ENCODE data around the gene TBL1X. TPM values are rescaled to one million over a fixed set of nuclear protein-coding genes. Genes with fewer than 3 reads are reported as not detected.
A peak's percentile ranks its signal among the peaks of the same experiment; 100 is the strongest.

TBL1X gene
- total and polyA plus RNA-seq, 2 of the 4 experiments (the other 2 are of a cell fraction), result 16.2 to 20.8 TPM

- Histone ChIP-seq H3K36me3 (ENCODE audit: control insufficient read depth, insufficient read depth, low read length) (peaks cover 1% of the 10 kb centered on the region), H2BK120ac (ENCODE audit: low read depth, low read length) (no peak overlapping the region), H4K5ac (ENCODE audit: low read depth, low read length) (no peak overlapping the region), H3K56ac (ENCODE audit: extremely low read depth, insufficient read depth, low read length) (0 out of 2 replicates have a peak overlapping the region, but pooled peaks have one; percentile 18), H3K9me1 (ENCODE audit: insufficient read depth, low read length) (no peaks in the 10 kb centered on the region), H3K27me3 (ENCODE audit: control insufficient read depth, insufficient read depth, low read length) (no peaks in the 10 kb centered on the region), H2BK15ac (ENCODE audit: low read depth, low read length) (no peak overlapping the region), H2AK5ac (ENCODE audit: low read depth, low read length) (no peak overlapping the region), H3K9ac (ENCODE audit: low read depth, low read length) (peak overlapping the region; percentile 94), H3K14ac (replicated peaks; ENCODE audit: low read depth, low read length) (0 out of 2 replicates have a peak overlapping the region, but pooled peaks have one; percentile 4), H2BK5ac (ENCODE audit: low read depth, low read length, poor library complexity, severe bottlenecking) (no peak overlapping the region), H2AK9ac (replicated peaks; ENCODE audit: low read depth, low read length, poor library complexity) (peak overlapping the region; percentile 79), H3K4me1 (ENCODE audit: control insufficient read depth, insufficient read depth, low read length) (peaks cover 7% of the 10 kb centered on the region), H2AFZ (replicated peaks; ENCODE audit: low read length, poor library complexity) (no peak overlapping the region), H3K4ac (ENCODE audit: low read depth, low read length) (peak overlapping the region; percentile 83; the same call in 1 of the 2 replicates), H3K18ac (ENCODE audit: low read depth, low read length) (no peak overlapping the region), H3K79me1 (ENCODE audit: low read depth in 1 of 2, low read length in 2 of 2) (peaks cover 10 to 21% of the 10 kb centered on the region in 2 experiments; a peak in 3 of 4 replicates), H3K23ac (ENCODE audit: low read depth, low read length) (0 out of 2 replicates have a peak overlapping the region, but pooled peaks have one; percentile 6), H4K20me1 (ENCODE audit: insufficient read depth, low read length) (peaks cover 22% of the 10 kb centered on the region), H4K91ac (ENCODE audit: insufficient read depth, low read depth, low read length) (no peak overlapping the region), H2BK20ac (ENCODE audit: low read depth, low read length) (no peak overlapping the region), H3K4me2 (ENCODE audit: low read depth, low read length) (peak overlapping the region; percentile 90), H3K9me3 (ENCODE audit: control insufficient read depth, insufficient read depth, low read length) (no peaks in the 10 kb centered on the region), H3K4me3 (ENCODE audit: insufficient read depth, low read depth, low read length) (peak overlapping the region; percentile 60), H4K8ac (ENCODE audit: low read depth in 2 of 2, low read length in 2 of 2) (no peak overlapping the region), H3K27ac (ENCODE audit: insufficient read depth, low read length) (peak overlapping the region; percentile 11)
- POLR2A ChIA-PET (ENCODE audit: unreplicated experiment), result no interaction called here
- CTCF ChIA-PET, result no interaction called here
- in situ Hi-C loops (cut with MboI; ENCODE audit: low sequenced_read_pairs) (loop anchor here (25.0 kb wide), 1 partner anchor 505 kb away; no protein-coding TSS in a partner anchor), intact Hi-C loops (cut with micrococcal nuclease) (loop anchor here (5.0 kb wide), 2 partner anchors 215 to 650 kb away; no protein-coding TSS in a partner anchor), dilution Hi-C loops (cut with HindIII; ENCODE audit: low sequenced_read_pairs, unreplicated experiment) (no loop called here)
- 34% methylated on average over 5 of the region's 11 CpGs; no CpG with 5 or more reads in 1 of the 2 experiments for WGBS, 2 experiments (ENCODE audit: extremely low coverage in 2 of 2, insufficient read length in 1 of 2)
- DNase-seq (no peak), ATAC-seq (ENCODE audit: low read depth) (no peak)
- TF ChIP-seq RFX5 (IDR thresholded peaks at IDR 0.05; ENCODE audit: low read depth, low read length) (no peak), BHLHE40 (IDR thresholded peaks at IDR 0.05; ENCODE audit: low read depth, low read length) (no peak), USF2 (IDR thresholded peaks at IDR 0.05; ENCODE audit: low read depth, low read length) (no peak), SMC3 (IDR thresholded peaks at IDR 0.05; ENCODE audit: low read depth, low read length) (no peak), POLR2A (IDR thresholded peaks at IDR 0.05; ENCODE audit: low read depth, low read length) (no peak), FOS (IDR thresholded peaks at IDR 0.05; ENCODE audit: low read depth, low read length) (no peak), MAZ (IDR thresholded peaks at IDR 0.05; ENCODE audit: borderline replicate concordance, low read depth, low read length) (no peak), MAFK (IDR thresholded peaks at IDR 0.05; ENCODE audit: low read depth, low read length) (no peak), RCOR1 (IDR thresholded peaks at IDR 0.05; ENCODE audit: insufficient replicate concordance, low read length) (no peak), NFE2L2 (IDR thresholded peaks at IDR 0.05; ENCODE audit: low read depth, low read length) (no peak), CEBPB (IDR thresholded peaks at IDR 0.05; ENCODE audit: low read depth, low read length) (no peak), CTCF (conservative IDR thresholded peaks at IDR 0.05; ENCODE audit: low read depth, low read length) (no peak), RAD21 (IDR thresholded peaks at IDR 0.05; ENCODE audit: low read length) (no peak), CHD1 (IDR thresholded peaks at IDR 0.05; ENCODE audit: low read depth, low read length) (no peak), ELK1 (IDR thresholded peaks at IDR 0.05; ENCODE audit: borderline replicate concordance, low read depth, low read length) (no peak), MXI1 (IDR thresholded peaks at IDR 0.05; ENCODE audit: borderline replicate concordance, low read depth, low read length) (no peak)
- BruUV-seq (replicated peaks), result no TSS peak
Observed at GRCh38 chrX:9467146-9467545, 2.3 kb downstream of the TBL1X start.

Data from IMR-90 (cell line).